Activated CD8-positive, alpha-beta T cell treated with anti-CD3 and anti-CD28 coated beads for 36 hours (primary cell): ENCODE results near the gene GATAD2A. TPM values are rescaled to one million over a fixed set of nuclear protein-coding genes. Genes with fewer than 3 reads are reported as not detected.
"Not testable (repeated sequence)": the region's sequence is repeated elsewhere in the genome, so short reads cannot be mapped to it uniquely, and the experiment has no call there.

Source experiments
- ATAC-seq: fragments of 200-7000 bp; cut with Tn5 transposase; one replicate; pipeline ENCODE4 v1.10.0; 2021; ENCODE audit warnings: mild to moderate bottlenecking, moderate library complexity
- CTCF ChIA-PET: fragments of 350-600 bp; sonication (Branson Sonifier 250); formaldehyde crosslinking; loops from one replicate; lab custom pipeline; 2021; ENCODE audit warnings: antibody characterized with exemption; lab: Charles Lee
- POLR2A ChIA-PET: fragments of 350-600 bp; sonication (Branson Sonifier 250); formaldehyde crosslinking; loops from one replicate; lab custom pipeline; 2021; ENCODE audit warnings: antibody characterized with exemption; lab: Charles Lee
- DNase-seq: peaks from one replicate; pipeline ENCODE4 v3.0.0-alpha.2; 2020
- H3K27ac Mint-ChIP-seq: one replicate; pipeline ENCODE4 v1.8.0; 2021; ENCODE audit warnings: mild to moderate bottlenecking, mixed read lengths
- H3K27me3 Mint-ChIP-seq: one replicate; pipeline ENCODE4 v1.8.0; 2021; ENCODE audit warnings: mixed read lengths
- H3K36me3 Mint-ChIP-seq: one replicate; pipeline ENCODE4 v1.8.0; 2021; ENCODE audit warnings: low read depth, mixed read lengths
- H3K4me1 Mint-ChIP-seq: one replicate; pipeline ENCODE4 v1.8.0; 2021; ENCODE audit warnings: low read depth, mixed read lengths
- H3K4me3 Mint-ChIP-seq: one replicate; pipeline ENCODE4 v1.8.0; 2021; ENCODE audit warnings: mild to moderate bottlenecking, moderate library complexity, mixed read lengths
- H3K9me3 Mint-ChIP-seq: one replicate; pipeline ENCODE4 v1.8.0; 2021; ENCODE audit warnings: mixed read lengths
- intact Hi-C: fragments of 100-400 bp; cut with micrococcal nuclease; formaldehyde crosslinking; loops from one replicate; pipeline ENCODE4 v1.10.0; 2022
- total RNA-seq, 2 experiments: library from RNA; stranded (reverse); gene quantifications; one replicate each; pipeline ENCODE4 v1.2.3, GENCODE V29; 2021
- TF ChIP-seq, protein P1 (sequence below): fragments of 200-600 bp; IDR thresholded peaks from one replicate; pipeline ENCODE4 v1.8.0; 2022; ENCODE audit warnings: antibody characterized with exemption, mild to moderate bottlenecking

Gene GATAD2A
- total RNA-seq, 2 experiments from 2014 or later: 132 to 136 TPM

DNA sequence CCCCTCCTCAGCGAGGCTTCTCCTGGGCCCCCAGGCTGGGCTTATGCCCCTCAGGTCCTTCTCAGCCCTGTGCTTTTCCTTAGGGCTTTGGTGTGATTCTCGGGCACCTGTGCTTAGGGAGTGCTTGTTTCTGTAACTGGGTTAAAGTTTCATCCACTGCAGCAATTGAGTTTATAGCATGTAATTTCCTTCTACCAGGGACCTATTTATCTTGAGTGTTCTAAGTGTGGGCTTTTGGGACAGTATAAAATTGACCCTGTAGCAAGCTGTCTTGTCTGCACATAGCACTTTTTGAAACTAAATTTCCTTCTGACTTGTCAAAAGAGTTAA, 47.6 kb downstream of the GATAD2A start:
- H3K4me3 Mint-ChIP-seq: no peak overlapping the region
- H3K4me1 Mint-ChIP-seq: peaks cover 72% of the 10 kb centered on the region
- CTCF ChIA-PET: interaction anchor here (1.0 kb wide), 1 partner anchor 9 kb away, joined by 3 read pairs; no protein-coding TSS in a partner anchor
- peak overlapping the region; percentile 83 for H3K27ac Mint-ChIP-seq
- TF ChIP-seq, protein P1, sequence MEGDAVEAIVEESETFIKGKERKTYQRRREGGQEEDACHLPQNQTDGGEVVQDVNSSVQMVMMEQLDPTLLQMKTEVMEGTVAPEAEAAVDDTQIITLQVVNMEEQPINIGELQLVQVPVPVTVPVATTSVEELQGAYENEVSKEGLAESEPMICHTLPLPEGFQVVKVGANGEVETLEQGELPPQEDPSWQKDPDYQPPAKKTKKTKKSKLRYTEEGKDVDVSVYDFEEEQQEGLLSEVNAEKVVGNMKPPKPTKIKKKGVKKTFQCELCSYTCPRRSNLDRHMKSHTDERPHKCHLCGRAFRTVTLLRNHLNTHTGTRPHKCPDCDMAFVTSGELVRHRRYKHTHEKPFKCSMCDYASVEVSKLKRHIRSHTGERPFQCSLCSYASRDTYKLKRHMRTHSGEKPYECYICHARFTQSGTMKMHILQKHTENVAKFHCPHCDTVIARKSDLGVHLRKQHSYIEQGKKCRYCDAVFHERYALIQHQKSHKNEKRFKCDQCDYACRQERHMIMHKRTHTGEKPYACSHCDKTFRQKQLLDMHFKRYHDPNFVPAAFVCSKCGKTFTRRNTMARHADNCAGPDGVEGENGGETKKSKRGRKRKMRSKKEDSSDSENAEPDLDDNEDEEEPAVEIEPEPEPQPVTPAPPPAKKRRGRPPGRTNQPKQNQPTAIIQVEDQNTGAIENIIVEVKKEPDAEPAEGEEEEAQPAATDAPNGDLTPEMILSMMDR: no peak
- no peak for ATAC-seq
- H3K27me3 Mint-ChIP-seq: no peaks in the 10 kb centered on the region
- H3K36me3 Mint-ChIP-seq: peaks cover 6% of the 10 kb centered on the region
- intact Hi-C loops: no loop called here
- POLR2A ChIA-PET: interaction anchor here (0.9 to 1.0 kb wide), 2 partner anchors 30 to 250 kb away, joined by 3 read pairs; partner anchors contain the start of gene NR2C2AP
- no peak for DNase-seq
- no peaks in the 10 kb centered on the region for H3K9me3 Mint-ChIP-seq

DNA sequence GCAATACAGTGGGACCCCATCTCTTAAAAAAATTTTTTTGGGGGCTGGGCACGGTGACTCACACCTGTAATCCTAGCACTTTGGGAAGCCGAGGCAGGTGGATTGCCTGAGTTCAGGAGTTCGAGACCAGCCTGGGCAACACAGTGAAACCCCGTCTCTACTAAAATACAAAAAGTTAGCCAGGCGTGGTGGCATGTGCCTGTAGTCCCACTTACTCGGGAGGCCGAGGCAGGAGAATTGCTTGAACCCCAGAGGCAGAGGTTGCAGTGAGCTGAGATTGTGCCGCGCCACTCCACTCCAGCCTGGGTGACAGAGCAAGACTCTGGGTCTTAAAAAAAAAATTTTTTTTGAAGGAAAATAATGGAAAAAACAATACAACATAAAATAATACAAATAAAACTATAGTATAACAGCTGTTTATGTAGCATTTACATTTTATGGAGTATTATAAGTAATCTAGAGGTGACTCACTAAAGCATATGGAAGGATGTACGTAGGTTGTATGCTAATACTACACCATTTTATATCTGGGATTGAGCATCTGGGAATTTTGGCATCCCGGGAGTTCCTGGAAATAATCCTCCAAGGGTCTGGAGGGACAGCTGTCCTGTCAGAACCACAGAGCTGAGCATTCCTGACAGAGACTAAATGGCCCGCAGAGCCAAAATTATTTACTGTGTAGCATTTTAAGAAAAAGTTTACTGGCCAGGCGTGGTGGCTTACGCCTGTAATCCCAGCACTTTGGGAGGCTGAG, 49.9 kb downstream of the GATAD2A start:
- H3K4me1 Mint-ChIP-seq: peaks cover 75% of the 10 kb centered on the region
- not testable (repeated sequence) for H3K4me3 Mint-ChIP-seq, H3K9me3 Mint-ChIP-seq, H3K36me3 Mint-ChIP-seq, H3K27ac Mint-ChIP-seq, ATAC-seq, DNase-seq, H3K27me3 Mint-ChIP-seq
- intact Hi-C loops: loop anchor here (5.0 kb wide), 1 partner anchor 48 kb away; the partner anchor contains the start of gene GATAD2A
- ChIA-PET POLR2A (interaction anchor here (0.6 to 1.0 kb wide), 3 partner anchors 11 to 42 kb away, joined by 3 read pairs; no protein-coding TSS in a partner anchor), CTCF (interaction anchor here (0.7 to 1.9 kb wide), 3 partner anchors 12 to 36 kb away, joined by 3 to 4 read pairs (median 3); no protein-coding TSS in a partner anchor)

DNA sequence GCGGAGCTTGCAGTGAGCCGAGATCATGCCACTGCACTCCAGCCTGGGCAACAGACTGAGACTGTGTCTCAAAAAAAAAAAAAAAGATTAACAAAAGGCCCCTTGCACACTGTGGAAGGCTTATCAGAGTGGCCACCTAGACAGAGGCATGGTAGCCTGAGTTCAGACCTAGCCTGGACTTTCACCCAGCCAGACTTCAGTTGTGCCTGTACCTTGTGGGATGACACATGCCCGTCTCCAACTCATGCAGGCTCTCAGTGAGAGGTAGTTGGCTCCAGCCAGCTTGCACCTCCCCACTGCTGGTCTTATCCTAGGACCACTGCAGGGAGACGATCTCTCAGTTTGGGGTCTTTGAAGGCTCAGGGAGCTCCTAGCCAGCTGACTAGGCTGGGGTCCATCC, 52.2 kb downstream of the GATAD2A start:
- H3K4me1 Mint-ChIP-seq: peaks cover 77% of the 10 kb centered on the region
- no peaks in the 10 kb centered on the region for H3K27me3 Mint-ChIP-seq
- H3K4me3 Mint-ChIP-seq: no peak overlapping the region
- no peak for DNase-seq
- ChIA-PET POLR2A (interaction anchor here (0.6 to 4.1 kb wide), 3 partner anchors 12 to 51 kb away, joined by 3 to 32 read pairs (median 3); partner anchors contain the start of gene GATAD2A), CTCF (interaction anchor here (0.8 to 1.5 kb wide), 3 partner anchors 51 to 92 kb away, joined by 3 to 4 read pairs (median 3); partner anchors contain the start of gene GATAD2A)
- intact Hi-C loops: loop anchor here (5.0 kb wide), 1 partner anchor 50 kb away; the partner anchor contains the start of gene GATAD2A
- no peaks in the 10 kb centered on the region for H3K9me3 Mint-ChIP-seq
- TF ChIP-seq, protein P1: no peak
- H3K36me3 Mint-ChIP-seq: peaks cover 19% of the 10 kb centered on the region
- H3K27ac Mint-ChIP-seq: peak overlapping the region; percentile 100
- ATAC-seq: no peak

DNA sequence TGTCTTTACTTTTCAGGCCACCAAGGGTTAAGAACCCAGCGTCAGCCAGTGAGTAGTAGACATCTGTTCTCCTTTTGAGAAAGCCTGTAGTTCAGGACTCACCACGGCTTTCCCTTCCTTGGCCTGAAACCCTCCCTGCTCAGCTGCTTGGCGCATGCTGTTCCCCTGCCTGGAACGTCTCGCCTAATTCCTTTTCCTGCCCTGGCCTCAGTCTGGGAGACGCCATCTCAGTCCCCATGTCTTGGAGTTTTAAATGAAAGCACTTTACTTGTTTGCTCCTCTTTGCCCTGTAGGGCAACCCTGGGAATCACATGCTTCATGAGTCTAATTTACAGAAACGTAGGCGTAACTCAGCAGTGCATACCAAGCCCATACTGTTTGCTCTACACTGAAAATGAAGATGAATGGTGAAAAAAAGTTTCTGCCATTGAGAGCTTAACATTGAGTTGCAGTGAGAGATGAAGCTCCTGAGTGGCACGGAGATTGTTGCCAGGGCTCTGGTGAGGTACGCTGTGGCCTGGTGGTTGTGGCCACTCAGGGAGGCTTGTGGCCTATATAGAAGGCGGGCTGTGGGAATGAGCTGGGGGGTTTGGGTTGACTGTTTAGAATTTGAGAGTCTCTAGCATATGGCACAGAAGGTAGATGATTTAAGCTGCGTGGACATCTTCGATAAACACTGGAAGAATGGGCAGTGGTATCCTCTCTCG, 52.8 kb downstream of the GATAD2A start:
- intact Hi-C loops: loop anchor here (5.0 kb wide), 1 partner anchor 51 kb away; the partner anchor contains the start of gene GATAD2A
- Mint-ChIP-seq H3K27ac (peak overlapping the region; percentile 100), H3K4me1 (peaks cover 77% of the 10 kb centered on the region), H3K4me3 (no peak overlapping the region), H3K9me3 (no peaks in the 10 kb centered on the region), H3K27me3 (no peaks in the 10 kb centered on the region), H3K36me3 (peaks cover 21% of the 10 kb centered on the region)
- DNase-seq (no peak), ATAC-seq (no peak)
- TF ChIP-seq, protein P1: no peak
- ChIA-PET CTCF (interaction anchor here (0.6 to 2.8 kb wide), 6 partner anchors 9 to 92 kb away, joined by 3 to 7 read pairs (median 4); partner anchors contain the start of gene GATAD2A), POLR2A (interaction anchor here (0.6 to 4.1 kb wide), 10 partner anchors 11 to 96 kb away, joined by 3 to 32 read pairs (median 6); partner anchors contain the start of genes GATAD2A, NDUFA13 and TSSK6)

DNA sequence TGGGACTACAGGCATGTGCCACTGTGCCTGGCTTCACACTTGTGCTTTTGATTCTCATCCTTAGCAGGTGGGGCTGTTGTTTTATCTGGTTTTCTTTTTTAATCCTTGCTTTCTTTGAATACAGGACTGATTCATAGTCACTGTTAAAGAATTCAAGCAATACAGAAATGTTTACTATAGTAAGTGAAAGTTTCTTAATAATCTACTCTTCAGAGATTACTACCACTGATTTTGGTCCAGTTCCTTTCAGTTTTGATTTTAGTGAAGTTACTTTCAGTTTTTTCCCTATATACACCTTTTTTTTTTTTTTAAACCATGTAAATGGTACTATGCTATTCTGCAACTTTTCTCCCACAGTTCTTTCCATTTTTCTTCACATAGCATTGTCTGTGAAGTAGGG, 53.6 kb downstream of the GATAD2A start:
- H3K27me3 Mint-ChIP-seq: no peaks in the 10 kb centered on the region
- peak overlapping the region; percentile 100 for H3K27ac Mint-ChIP-seq
- H3K9me3 Mint-ChIP-seq: no peaks in the 10 kb centered on the region
- peak; percentile 14 for ATAC-seq
- intact Hi-C loops: loop anchor here (5.0 kb wide), 1 partner anchor 52 kb away; the partner anchor contains the start of gene GATAD2A
- DNase-seq: no peak
- peaks cover 82% of the 10 kb centered on the region for H3K4me1 Mint-ChIP-seq
- H3K4me3 Mint-ChIP-seq: peak overlapping the region; percentile 89
- POLR2A ChIA-PET: interaction anchor here (0.7 to 4.1 kb wide), 13 partner anchors 8 to 97 kb away, joined by 3 to 32 read pairs (median 7); partner anchors contain the start of genes GATAD2A, NDUFA13 and TSSK6
- peaks cover 21% of the 10 kb centered on the region for H3K36me3 Mint-ChIP-seq
- TF ChIP-seq, protein P1: no peak
- CTCF ChIA-PET: interaction anchor here (0.8 to 2.8 kb wide), 7 partner anchors 9 to 54 kb away, joined by 3 to 7 read pairs (median 3); partner anchors contain the start of gene GATAD2A
